Right lobe of liver (tissue), 6 donors: Measurements from ENCODE around the gene KCNC3. TPM values are rescaled to one million over a fixed set of nuclear protein-coding genes. Genes with fewer than 3 reads are reported as not detected.

ENCODE experiments used
- ATAC-seq, 4 donors: fragments of 200-7000 bp; cut with Tn5 transposase; one replicate each; pipeline ENCODE4 v1.9.1; 2020; ENCODE audit warnings: mild to moderate bottlenecking in 4 of 4, moderate library complexity in 4 of 4
- DNase-seq, 3 donors: peaks; one replicate each; pipeline ENCODE4 v3.0.0-alpha.2; 2020
- H3K27ac ChIP-seq, 3 donors: fragments of 200-600 bp; one replicate each; pipeline ENCODE4 v1.8.0; 2022
- H3K27me3 ChIP-seq, 2 donors: fragments of 200-600 bp; one replicate each; pipeline ENCODE4 v1.8.0; 2022
- H3K36me3 ChIP-seq, 4 donors: fragments of 200-600 bp; sonication (generic) in 1 of 4; one replicate each; pipeline versions ENCODE4 v1.5.1 to v1.8.0; 2017 to 2022; ENCODE audit warnings: control low read depth in 1 of 4
- H3K4me1 ChIP-seq, 4 donors: fragments of 200-600 bp; sonication (generic) in 1 of 4; one replicate each; pipeline versions ENCODE4 v1.5.1 to v1.8.0; 2017 to 2022; ENCODE audit warnings: control low read depth in 1 of 4
- H3K4me3 ChIP-seq, 3 donors: fragments of 200-600 bp; one replicate each; pipeline ENCODE4 v1.8.0; 2022
- H3K9me3 ChIP-seq, 4 donors: fragments of 200-600 bp; sonication (generic) in 1 of 4; one replicate each; pipeline versions ENCODE4 v1.5.1 to v1.8.0; 2017 to 2022; ENCODE audit warnings: control low read depth in 1 of 4
- POLR2A ChIP-seq: fragments of 450-650 bp; IDR thresholded peaks from one replicate; pipeline ENCODE4 v1.6.1; 2017; ENCODE audit warnings: antibody characterized with exemption, mild to moderate bottlenecking
- WGBS: methylation state at CpG from one replicate; pipeline ENCODE4 v1.1.6; 2018; ENCODE audit warnings: low coverage, low lambda C conversion rate; ENCODE audit not compliant: insufficient coverage; ENCODE audit errors: missing lambda C conversion rate; 5-methylcytosine and 5-hydroxymethylcytosine counted together
- intact Hi-C, 2 donors: fragments of 100-400 bp; cut with DNase I; formaldehyde crosslinking; loops; one replicate each; pipeline versions ENCODE4 v1.11.2 to v1.14.1; 2022
- total RNA-seq, 6 experiments: library from RNA; depleted of rRNA in 2 of 6; stranded (reverse); fragments of >200 nt in 2 of 6; fragmentation: NEBNext Ultra II Directional in 3 of 6; extraction: Animal tissue kit (Norgen Biotek cat#: 25700) in 3 of 6; gene quantifications; one replicate each; pipeline versions ENCODE4 v1.1.0 to v1.2.4, GENCODE V29; 2016 to 2023
- TF ChIP-seq, protein P1 (sequence below), 4 donors: fragments of 200-600 bp in 3 of 4; fragments of 450-650 bp in 1 of 4; IDR thresholded peaks; one replicate each; pipeline versions ENCODE4 v1.5.1 to v1.8.0; 2016 to 2022; ENCODE audit warnings: antibody characterized with exemption in 4 of 4, mild to moderate bottlenecking in 2 of 4
- donor health status: DM: no; HTN: yes; CAD: no.
- donor health status: DM: no; HTN: no; CAD: no.
- donor health status: DM: no; HTN: no; CAD: no.
- donor health status: DM: no; HTN: yes; CAD: no.
- donor health status: DM: no; HTN: yes; CAD: no.

The KCNC3 gene
- total RNA-seq, 6 experiments from 2014 or later: 0.92 to 3.0 (median 2.3) TPM

DNA sequence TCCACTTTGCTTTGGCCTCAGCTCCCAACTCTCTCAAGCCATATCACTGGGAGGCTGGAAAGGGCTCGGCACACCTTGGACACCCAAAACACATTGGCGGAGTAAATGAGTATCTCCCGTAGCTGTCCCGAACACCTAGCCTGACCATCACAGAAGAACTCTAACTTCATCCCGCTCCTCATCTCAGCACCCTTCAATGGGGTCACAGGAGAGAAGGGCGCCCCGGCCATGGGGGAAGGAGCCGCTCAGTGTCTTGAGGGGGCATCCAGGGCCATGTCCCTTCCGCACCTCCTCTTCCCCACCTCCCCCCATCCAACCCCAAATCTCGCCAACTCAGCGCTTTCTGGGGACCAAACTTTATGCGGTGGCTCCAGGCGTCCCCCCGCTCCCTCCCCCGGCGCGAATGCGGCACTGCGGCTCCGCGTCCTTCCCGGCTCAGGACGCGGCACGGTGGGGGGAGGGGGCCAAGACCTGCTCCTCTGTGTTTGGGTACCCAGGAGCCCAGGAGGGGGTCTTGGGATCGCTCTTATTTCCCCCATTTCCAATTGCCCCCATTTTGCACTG, 3.0 kb downstream of the KCNC3 start:
- Histone ChIP-seq H3K27me3 (no peaks in the 10 kb centered on the region), H3K4me1 (peaks cover 0 to 16% (median 6%) of the 10 kb centered on the region in 4 donors), H3K9me3 (no peaks in the 10 kb centered on the region), H3K4me3 (no peak overlapping the region), H3K36me3 (no peaks in the 10 kb centered on the region), H3K27ac (no peak overlapping the region)
- no peak for TF ChIP-seq POLR2A
- TF ChIP-seq, protein P1, sequence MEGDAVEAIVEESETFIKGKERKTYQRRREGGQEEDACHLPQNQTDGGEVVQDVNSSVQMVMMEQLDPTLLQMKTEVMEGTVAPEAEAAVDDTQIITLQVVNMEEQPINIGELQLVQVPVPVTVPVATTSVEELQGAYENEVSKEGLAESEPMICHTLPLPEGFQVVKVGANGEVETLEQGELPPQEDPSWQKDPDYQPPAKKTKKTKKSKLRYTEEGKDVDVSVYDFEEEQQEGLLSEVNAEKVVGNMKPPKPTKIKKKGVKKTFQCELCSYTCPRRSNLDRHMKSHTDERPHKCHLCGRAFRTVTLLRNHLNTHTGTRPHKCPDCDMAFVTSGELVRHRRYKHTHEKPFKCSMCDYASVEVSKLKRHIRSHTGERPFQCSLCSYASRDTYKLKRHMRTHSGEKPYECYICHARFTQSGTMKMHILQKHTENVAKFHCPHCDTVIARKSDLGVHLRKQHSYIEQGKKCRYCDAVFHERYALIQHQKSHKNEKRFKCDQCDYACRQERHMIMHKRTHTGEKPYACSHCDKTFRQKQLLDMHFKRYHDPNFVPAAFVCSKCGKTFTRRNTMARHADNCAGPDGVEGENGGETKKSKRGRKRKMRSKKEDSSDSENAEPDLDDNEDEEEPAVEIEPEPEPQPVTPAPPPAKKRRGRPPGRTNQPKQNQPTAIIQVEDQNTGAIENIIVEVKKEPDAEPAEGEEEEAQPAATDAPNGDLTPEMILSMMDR (IDR thresholded peaks at IDR 0.05): no peak
- DNase-seq: peak in 1 of 3 donors; percentile 51
- WGBS: 3% methylated on average over 11 of the region's 26 CpGs
- intact Hi-C loops: no loop called here
- no peak for ATAC-seq

DNA sequence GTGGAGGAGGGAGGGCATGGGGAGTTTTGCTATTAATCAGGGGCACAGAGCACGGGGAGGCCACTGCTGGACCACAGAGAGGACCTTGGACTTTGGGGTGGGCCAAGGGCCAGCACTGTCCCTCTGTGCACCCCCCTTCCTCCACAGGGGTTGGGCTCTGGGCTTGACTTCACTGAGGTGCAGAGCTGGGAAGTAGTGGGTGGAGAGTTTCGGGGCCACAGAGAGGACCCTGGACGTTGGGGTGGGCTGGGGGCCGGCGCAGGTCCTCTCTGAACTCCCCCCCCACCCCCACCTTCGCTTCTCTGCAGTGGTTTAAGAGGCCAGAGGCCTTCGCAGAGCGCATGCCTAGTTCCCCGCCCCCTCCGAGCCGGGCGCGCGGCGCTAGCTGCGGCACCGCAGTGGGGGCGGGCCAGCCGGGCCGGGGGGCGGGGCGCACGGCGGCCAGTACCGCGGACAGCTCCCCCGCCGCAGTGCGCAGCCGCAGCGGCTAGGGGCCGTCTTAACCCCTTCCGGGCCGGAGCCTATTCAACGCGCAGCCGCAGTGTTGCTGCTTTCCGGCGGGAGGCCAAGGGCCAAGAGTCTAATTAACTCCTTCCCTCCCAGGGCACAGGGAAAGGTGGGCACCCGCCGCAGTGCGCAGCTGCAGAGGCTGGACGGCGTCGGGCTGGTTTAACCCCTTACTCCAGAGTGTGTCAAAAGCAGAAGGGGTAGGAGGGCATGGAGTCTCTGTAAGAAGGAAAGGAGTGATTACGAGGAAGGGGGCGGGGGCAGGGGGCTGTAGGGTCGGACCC, 3.7 kb downstream of the KCNC3 start:
- Histone ChIP-seq H3K9me3 (no peaks in the 10 kb centered on the region), H3K27ac (no peak overlapping the region), H3K27me3 (no peaks in the 10 kb centered on the region), H3K36me3 (no peaks in the 10 kb centered on the region), H3K4me3 (no peak overlapping the region), H3K4me1 (peaks cover 0 to 16% (median 6%) of the 10 kb centered on the region in 4 donors)
- intact Hi-C loops: no loop called here
- ATAC-seq: peak; percentile 35 to 53 (median 41)
- peak; percentile 76 to 80 (median 78) for DNase-seq
- 40% methylated on average over 1 of the region's 48 CpGs for WGBS
- TF ChIP-seq POLR2A: no peak
- TF ChIP-seq, protein P1 (IDR thresholded peaks at IDR 0.05): no peak

- WGBS: 86% methylated on average over 10 of the region's 11 CpGs
- Histone ChIP-seq H3K27me3 (no peaks in the 10 kb centered on the region), H3K4me3 (no peak overlapping the region), H3K9me3 (no peaks in the 10 kb centered on the region), H3K36me3 (no peaks in the 10 kb centered on the region), H3K4me1 (peaks cover 0 to 13% (median 3%) of the 10 kb centered on the region in 4 donors), H3K27ac (no peak overlapping the region)
- ATAC-seq: no peak
- no peak for DNase-seq
- intact Hi-C loops: no loop called here
- TF ChIP-seq POLR2A: no peak
- TF ChIP-seq, protein P1 (IDR thresholded peaks at IDR 0.05): no peak
Observed at GRCh38 chr19:50324331-50324730, 4.8 kb downstream of the KCNC3 start.

DNA sequence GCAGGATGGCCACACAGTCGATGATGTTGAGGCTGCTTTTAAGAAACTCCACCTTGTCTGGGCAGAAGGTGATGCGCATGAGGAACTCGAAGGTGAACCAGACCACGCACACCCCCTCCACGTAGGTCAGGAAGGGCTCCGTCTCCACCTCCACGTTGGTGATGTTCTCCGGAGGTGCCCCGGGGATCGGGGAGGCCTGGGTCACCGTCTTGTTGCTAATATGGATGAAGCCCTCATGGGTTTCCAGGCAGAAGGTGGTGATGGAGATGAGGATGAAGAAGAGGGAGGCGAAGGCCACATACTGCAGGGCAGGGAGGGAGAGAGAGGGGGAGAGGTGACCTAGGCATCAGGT, 5.4 kb downstream of the KCNC3 start:
- 89% methylated on average over 5 of the region's 12 CpGs for WGBS
- intact Hi-C loops: no loop called here
- no peak for ATAC-seq

More for the DNA sequence above, 5.4 kb downstream of the KCNC3 start:
- Histone ChIP-seq H3K4me3 (no peak overlapping the region), H3K4me1 (peaks cover 0 to 13% (median 3%) of the 10 kb centered on the region in 4 donors), H3K9me3 (no peaks in the 10 kb centered on the region), H3K36me3 (no peaks in the 10 kb centered on the region), H3K27me3 (no peaks in the 10 kb centered on the region), H3K27ac (no peak overlapping the region)
- no peak for TF ChIP-seq POLR2A
- TF ChIP-seq, protein P1 (IDR thresholded peaks at IDR 0.05): no peak
- DNase-seq: no peak
